OCI-M2 (cell line): ENCODE measurements around the gene NRF1.

Experiments
- DNase-seq: peaks from one replicate; lab custom pipeline; 2025; ENCODE audit not compliant: unreplicated experiment; lab: John Stamatoyannopoulos, UW

The NRF1 gene

DNA sequence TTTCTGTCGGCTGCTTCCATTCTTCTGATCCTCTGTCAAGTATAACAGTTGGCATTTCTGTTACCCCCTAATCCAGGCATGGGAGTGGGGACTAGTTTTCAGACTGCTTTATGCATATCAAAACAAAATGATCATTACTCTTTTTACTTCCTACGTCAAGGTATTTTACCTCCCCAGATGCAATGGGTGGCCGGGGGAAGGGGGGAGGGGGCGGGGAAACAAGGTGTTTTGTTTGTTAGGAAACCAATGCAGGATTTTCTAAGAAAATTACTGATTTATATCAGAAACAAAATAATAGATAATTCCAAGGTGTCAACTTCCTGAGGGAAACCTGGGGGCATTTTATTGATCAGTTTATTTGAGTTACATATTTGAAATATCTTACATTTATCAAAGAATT is 66.3 kb downstream of the NRF1 start:
- DNase-seq: no peak

- DNase-seq: no peak
Measured at GRCh38 chr7:129678606-129679005, 67.1 kb downstream of the NRF1 start.

GRCh38 chr7:129680400-129680799 is 68.9 kb downstream of the NRF1 start:
- no peak for DNase-seq

GRCh38 chr7:129684777-129685176 is 73.3 kb downstream of the NRF1 start:
- DNase-seq: no peak

DNA sequence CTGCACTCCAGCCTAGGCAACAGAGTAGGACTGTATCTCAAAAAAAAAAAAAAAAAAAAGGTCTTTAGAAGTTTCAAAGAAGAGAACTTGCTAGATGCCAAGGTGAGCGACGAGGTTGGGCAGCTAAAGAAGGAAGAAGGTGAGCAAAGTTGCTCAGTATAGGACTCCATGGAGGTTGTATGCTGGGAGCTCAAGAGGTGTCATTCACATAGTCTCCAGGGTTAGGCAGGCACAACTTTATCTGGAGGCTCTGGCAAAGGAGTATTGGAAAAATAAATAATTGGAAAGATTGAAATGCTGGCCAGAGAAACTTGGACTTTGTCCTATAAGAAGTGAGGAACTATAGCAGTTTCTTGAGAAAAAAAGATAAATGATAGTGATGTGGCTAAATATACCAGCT is 74.5 kb downstream of the NRF1 start:
- DNase-seq: no peak

- DNase-seq: no peak
Measured at GRCh38 chr7:129688503-129689222, 77.1 kb downstream of the NRF1 start.

GRCh38 chr7:129689995-129690581 is 78.6 kb downstream of the NRF1 start:
- DNase-seq: no peak

GRCh38 chr7:129690701-129691100 is 79.2 kb downstream of the NRF1 start:
- DNase-seq: no peak

- no peak for DNase-seq
Measured at GRCh38 chr7:129698516-129699418, 87.2 kb downstream of the NRF1 start.

- DNase-seq: no peak
Measured at GRCh38 chr7:129702316-129702715, 90.8 kb downstream of the NRF1 start.

GRCh38 chr7:129702761-129703338 is 91.3 kb downstream of the NRF1 start:
- no peak for DNase-seq

DNA sequence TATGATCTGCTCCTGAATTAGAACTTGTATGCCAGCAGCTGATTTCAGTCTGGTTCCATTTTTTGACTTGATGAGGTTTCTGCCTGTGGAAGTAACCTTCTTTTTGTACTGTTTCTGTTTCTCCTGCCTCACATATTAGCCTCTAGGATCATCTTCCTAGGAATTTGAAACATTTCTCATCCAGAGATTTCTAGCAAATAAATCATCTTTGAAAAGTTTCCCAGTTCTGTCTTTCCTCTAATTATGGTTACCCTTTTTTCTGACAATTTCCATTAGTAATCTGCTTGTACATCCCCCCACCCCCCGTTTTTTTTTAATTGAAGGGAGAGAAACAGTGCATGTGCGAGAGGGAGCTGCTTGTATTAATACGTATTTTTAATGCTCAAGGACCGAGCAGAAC is 92.2 kb downstream of the NRF1 start:
- DNase-seq: no peak

DNA sequence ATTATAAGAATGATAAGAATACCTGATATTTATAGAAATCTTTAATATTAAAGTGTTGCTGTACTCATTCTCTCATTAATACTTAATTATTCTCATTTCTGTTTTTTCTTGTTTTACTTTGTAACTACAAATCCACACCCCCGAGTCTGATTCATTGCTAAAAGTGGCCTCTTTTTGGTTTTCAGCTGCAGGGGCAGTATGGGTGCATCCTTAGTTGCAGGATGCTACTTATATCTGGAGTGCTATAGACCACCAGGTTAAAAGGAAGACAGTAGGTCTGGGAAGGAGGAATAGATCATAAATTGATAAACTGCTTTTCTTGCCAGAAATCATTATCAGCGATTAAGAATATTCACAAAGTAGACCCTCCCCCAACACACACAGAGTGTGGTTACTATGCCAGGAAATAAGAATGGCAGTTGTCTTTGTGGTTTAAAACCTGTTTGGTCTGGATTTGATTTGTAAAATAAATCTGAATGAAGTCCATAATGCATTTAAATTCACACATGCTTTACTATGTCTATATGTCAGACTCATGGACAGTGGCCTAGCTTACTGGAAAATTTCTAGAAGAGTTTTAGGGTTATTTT is 96.5 kb downstream of the NRF1 start:
- no peak for DNase-seq

DNA sequence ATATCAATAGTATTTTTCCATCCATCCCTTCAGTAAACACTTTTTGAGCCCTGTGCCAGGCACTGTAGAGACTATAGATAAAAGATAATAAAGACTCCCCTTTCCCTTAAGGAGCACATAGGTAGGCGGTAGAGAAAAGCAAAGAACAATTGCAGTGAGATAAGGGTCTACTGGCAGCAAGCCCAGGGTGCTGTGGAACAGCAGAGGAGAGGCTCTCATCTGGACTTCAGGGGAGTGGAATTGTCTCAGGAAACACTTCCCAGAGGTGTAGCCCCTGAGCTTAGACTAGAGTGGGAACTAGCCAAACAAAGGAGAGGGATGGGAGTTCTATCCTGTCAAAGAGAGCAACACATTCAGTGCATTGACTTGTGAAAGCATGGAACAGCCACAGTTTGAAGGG is 102.0 kb downstream of the NRF1 start:
- DNase-seq: no peak

- DNase-seq: no peak
Measured at GRCh38 chr7:129714514-129715063, 103.1 kb downstream of the NRF1 start.

GRCh38 chr7:129719980-129720732 is 108.6 kb downstream of the NRF1 start:
- no peak for DNase-seq

GRCh38 chr7:129721068-129721467 is 109.5 kb downstream of the NRF1 start:
- DNase-seq: no peak

GRCh38 chr7:129723679-129724078 is 112.2 kb downstream of the NRF1 start:
- DNase-seq: no peak

DNA sequence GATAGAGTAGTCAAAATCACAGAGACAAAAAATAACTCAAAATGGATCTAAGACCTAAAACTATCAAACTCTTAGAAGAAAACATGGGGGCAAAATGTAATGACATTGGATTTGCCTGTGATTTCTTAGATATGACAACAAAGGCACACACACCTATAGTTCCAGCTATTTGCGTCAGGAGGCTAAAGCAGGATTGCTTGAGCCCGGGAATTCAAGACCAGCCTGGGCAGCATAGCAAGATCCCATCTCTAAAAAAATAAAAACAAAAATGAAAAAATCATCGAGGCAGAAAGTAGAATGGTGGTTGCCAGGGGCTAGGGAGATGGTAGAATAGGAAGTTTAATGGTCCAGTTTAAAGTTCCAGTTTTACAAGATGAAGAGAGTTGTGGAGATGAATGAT is 113.3 kb downstream of the NRF1 start:
- no peak for DNase-seq

GRCh38 chr7:129728875-129729467 is 117.5 kb downstream of the NRF1 start:
- no peak for DNase-seq
